NCI-H2227 (cell line): ENCODE results near the gene SECISBP2.
A peak's percentile ranks its signal among the peaks of the same experiment; 100 is the strongest.
"Not testable (repeated sequence)": the region's sequence is repeated elsewhere in the genome, so short reads cannot be mapped to it uniquely, and the experiment has no call there.

Experiments
- DNase-seq: peaks from one replicate; lab custom pipeline; 2025; ENCODE audit not compliant: unreplicated experiment; lab: John Stamatoyannopoulos, UW

SECISBP2 gene

GRCh38 chr9:89318123-89319014 is at the start of gene SECISBP2:
Gene SECISBP2, plus strand, starts transcription at chr9:89318500. Its CDS starts 77 bp downstream, at chr9:89318577.
- peak; percentile 94 for DNase-seq

- DNase-seq = no peak
These were observed 44.6 kb upstream of the SECISBP2 start for GRCh38 chr9:89273528-89274279.

- DNase-seq = no peak
These were observed 43.5 kb upstream of the SECISBP2 start for GRCh38 chr9:89274838-89275237.

- not testable (repeated sequence) for DNase-seq
These were observed 42.3 kb upstream of the SECISBP2 start for GRCh38 chr9:89276040-89276439.

- no peak for DNase-seq
These were observed 41.3 kb upstream of the SECISBP2 start for GRCh38 chr9:89277043-89277442.

- DNase-seq = no peak
These were observed 40.8 kb upstream of the SECISBP2 start for GRCh38 chr9:89277454-89277853.

- no peak for DNase-seq
These were observed 39.7 kb upstream of the SECISBP2 start for GRCh38 chr9:89278551-89278950.

GRCh38 chr9:89278997-89279739 is 39.1 kb upstream of the SECISBP2 start:
- peak; percentile 59 for DNase-seq

GRCh38 chr9:89281106-89281505 is 37.2 kb upstream of the SECISBP2 start:
- no peak for DNase-seq

- DNase-seq = peak; percentile 32
These were observed 35.9 kb upstream of the SECISBP2 start for GRCh38 chr9:89282248-89282968.

GRCh38 chr9:89284076-89284475 is 34.2 kb upstream of the SECISBP2 start:
- no peak for DNase-seq

- no peak for DNase-seq
These were observed 26.6 kb upstream of the SECISBP2 start for GRCh38 chr9:89291741-89292140.

- no peak for DNase-seq
These were observed 25.3 kb upstream of the SECISBP2 start for GRCh38 chr9:89293014-89293413.

GRCh38 chr9:89295400-89295799 is 22.9 kb upstream of the SECISBP2 start:
- DNase-seq = no peak

- DNase-seq = not testable (repeated sequence)
These were observed 16.3 kb upstream of the SECISBP2 start for GRCh38 chr9:89301996-89302395.

GRCh38 chr9:89304020-89304833 is 14.1 kb upstream of the SECISBP2 start:
- no peak for DNase-seq

- DNase-seq = no peak
These were observed 13.5 kb upstream of the SECISBP2 start for GRCh38 chr9:89304834-89305188.

GRCh38 chr9:89305868-89306267 is 12.4 kb upstream of the SECISBP2 start:
- no peak for DNase-seq

GRCh38 chr9:89309166-89309565 is 9.1 kb upstream of the SECISBP2 start:
- DNase-seq = no peak
